Cardiac fibroblast (primary cell): Measurements from ENCODE around the gene CYFIP1.
A peak's percentile ranks its signal among the peaks of the same experiment; 100 is the strongest.

Experiments used
- DNase-seq, 2 donors: peaks; one replicate each; pipeline versions ENCODE4 v3.0.0 to v3.0.0-alpha.2; 2010; ENCODE audit warnings: low read depth in 2 of 2
- H3K4me3 ChIP-seq, 2 donors: replicated peaks in 1 of 2; 1 replicate in 1 of 2; 2 replicates in 1 of 2; pipeline ENCODE4 v1.5.1; 2011; ENCODE audit warnings: low read depth in 2 of 2, low read length in 2 of 2, mild to moderate bottlenecking in 2 of 2, moderate library complexity in 1 of 2
- TF ChIP-seq, protein P1 (sequence below): IDR thresholded peaks from one replicate; pipeline ENCODE4 v1.5.1; 2011; ENCODE audit warnings: low read depth, mild to moderate bottlenecking, low read length, inconsistent platforms

CYFIP1 gene

DNA sequence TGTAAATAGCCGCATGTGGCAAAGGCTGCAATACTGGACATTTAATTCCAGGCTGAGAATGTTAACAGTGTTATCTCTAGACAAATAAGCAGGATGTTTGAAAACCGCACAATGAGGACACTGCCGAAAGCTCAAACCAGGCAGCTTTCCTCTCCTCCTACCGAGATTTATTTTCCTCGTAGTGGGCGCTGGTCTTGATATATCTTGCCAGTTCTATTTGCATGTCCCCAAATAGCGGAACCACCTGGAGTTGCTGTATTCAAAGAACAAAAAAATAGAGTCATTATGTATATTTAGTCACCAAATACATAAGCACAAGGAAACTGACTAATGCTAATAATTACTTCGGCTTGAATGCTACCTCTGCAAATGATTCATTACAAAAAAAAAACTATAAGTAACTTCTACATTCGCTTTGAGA lies 46.5 kb downstream of the CYFIP1 start:
- TF ChIP-seq, protein P1, sequence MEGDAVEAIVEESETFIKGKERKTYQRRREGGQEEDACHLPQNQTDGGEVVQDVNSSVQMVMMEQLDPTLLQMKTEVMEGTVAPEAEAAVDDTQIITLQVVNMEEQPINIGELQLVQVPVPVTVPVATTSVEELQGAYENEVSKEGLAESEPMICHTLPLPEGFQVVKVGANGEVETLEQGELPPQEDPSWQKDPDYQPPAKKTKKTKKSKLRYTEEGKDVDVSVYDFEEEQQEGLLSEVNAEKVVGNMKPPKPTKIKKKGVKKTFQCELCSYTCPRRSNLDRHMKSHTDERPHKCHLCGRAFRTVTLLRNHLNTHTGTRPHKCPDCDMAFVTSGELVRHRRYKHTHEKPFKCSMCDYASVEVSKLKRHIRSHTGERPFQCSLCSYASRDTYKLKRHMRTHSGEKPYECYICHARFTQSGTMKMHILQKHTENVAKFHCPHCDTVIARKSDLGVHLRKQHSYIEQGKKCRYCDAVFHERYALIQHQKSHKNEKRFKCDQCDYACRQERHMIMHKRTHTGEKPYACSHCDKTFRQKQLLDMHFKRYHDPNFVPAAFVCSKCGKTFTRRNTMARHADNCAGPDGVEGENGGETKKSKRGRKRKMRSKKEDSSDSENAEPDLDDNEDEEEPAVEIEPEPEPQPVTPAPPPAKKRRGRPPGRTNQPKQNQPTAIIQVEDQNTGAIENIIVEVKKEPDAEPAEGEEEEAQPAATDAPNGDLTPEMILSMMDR = no peak
- DNase-seq = no peak
- H3K4me3 ChIP-seq = no peak overlapping the region

DNA sequence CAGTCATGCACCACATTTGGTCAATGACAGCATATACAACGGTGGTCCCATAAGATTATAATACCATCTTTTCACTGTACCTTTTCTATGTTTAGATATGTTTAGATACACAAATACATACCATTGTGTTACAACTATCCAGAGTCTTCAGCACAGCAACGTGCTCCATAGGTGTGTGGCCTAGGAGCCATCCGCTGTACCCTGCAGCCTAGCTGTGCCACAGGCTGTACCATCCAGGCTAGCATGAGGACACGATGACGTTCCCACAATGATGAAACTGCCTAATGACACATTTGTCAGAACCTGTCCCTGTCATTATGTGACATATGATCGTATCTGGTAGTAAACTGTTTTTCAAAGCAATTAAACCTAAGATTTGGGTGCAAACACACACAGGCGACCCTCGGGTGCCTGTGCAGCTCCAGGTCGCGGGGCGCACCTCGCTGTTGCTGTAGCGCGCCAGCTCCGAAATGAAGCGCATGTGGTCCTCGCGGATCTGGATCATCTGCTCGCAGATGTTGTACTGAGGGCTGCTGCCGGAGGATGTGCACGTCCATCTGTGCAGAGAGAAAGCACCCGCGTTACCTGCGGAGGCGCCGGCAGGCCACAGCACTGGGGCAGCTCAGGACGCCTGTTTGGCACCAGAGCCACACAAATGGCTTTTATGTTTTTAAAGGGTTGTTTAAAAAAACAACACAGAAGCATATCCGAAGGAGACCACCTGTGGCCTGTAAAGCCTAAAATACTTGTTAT lies 48.2 kb downstream of the CYFIP1 start:
- no peak overlapping the region for H3K4me3 ChIP-seq
- DNase-seq = no peak
- TF ChIP-seq, protein P1 = no peak

DNA sequence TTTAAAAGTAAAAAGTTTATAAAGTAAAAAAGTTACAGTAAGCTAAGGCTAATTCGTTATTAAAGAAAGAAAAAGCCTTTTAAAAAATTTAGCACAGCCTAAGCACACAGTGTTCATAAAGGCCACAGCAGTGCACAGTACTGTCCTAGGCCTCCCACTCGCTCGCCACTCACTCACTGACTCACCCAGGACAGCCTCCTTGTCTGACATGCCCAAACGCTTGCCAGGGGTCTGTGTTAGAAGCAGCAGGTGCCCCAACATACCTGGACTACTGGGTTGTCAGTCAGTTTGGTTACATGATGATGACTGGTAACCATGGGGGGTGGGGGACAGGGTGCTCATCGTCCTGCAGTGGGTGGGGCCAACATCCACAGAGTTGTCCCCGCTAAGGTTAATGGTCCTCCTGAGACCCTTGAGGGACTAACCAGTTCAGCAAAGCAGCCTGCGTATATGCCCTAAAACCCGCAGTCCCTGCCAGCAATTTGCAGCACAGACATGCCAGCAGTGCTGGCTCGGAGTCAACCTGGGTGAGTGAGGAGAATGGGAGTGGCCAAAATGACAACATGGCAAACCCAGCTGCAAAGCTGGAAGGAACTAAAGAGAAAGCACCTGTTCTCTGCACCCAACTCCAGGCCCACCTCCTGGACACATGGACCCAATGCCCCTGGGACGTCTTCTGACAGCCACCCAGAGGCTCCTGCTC lies 49.2 kb downstream of the CYFIP1 start:
- H3K4me3 ChIP-seq = no peak overlapping the region
- peak in 1 of 2 donors; percentile 29 for DNase-seq
- TF ChIP-seq, protein P1 = no peak

DNA sequence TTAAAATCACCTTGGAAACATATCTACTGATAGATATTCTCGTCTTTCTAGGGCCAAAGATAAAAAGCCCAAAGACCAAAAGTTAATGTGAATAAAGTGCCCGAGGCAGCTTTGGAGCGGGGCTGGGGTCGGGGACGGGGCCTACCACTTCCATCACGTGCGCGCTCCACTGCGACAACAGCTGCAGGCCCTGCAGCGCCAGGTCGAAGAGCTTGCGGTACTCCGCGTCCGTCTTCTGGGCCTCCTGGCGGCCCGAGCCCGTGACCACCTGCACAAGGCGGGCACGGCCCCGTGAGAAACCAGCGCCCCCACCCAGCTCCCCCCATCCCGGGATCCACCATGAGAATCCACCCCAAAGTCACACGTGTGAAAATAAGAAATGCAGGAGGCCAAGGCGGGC lies 52.4 kb downstream of the CYFIP1 start:
- no peak for DNase-seq
- TF ChIP-seq, protein P1 = no peak
- no peak overlapping the region for H3K4me3 ChIP-seq

DNA sequence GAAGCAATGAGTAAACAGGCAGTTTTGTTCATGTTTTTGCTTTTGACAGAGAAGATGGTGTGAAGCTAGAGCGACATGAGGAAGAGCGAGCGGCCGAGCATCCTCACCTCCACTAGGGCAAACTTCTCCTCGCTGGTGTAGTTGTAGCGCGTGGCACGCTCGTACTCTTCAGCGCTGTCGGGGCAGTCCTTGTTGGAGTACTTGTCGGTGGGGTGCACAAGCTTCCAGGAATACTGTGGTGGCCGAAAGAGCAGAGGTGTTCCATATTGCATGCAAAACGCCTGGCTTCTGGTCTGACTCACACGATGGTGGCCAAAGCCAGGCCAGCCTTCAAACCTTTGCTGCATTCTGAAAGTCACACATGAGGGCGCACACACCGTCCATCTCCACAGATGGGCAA lies 54.3 kb downstream of the CYFIP1 start:
- TF ChIP-seq, protein P1 = no peak
- no peak for DNase-seq
- H3K4me3 ChIP-seq = no peak overlapping the region

DNA sequence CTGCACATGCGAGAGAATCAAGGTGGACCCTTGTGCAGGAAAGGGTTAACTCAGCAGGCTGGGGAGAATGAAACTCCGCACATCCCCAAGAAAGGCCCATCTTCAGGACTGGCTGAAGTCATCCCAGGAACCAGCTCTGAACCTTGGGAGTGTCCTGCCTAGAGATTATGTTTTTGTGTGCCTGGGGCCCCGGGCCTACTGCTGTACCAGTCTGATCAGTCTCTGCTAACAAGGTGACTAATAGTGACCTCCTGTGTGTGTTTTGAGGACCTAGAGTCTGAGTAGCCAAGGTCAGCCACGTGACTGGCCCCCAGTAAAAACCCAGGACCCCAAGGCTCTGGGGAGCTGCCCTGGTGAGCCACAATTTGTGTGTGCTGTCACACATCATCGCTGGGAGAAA lies 58.2 kb downstream of the CYFIP1 start:
- TF ChIP-seq, protein P1 = no peak
- DNase-seq = no peak
- no peak overlapping the region for H3K4me3 ChIP-seq
